ENCODE data around the gene MMP11. TPM values are rescaled to one million over a fixed set of nuclear protein-coding genes. Genes with fewer than 3 reads are reported as not detected.

Gene MMP11
- total and polyA plus RNA-seq, 2 of the 13 experiments (the other 11 are each of a cell fraction or from before 2014, with no cell fraction given), result 8.9 to 28.6 TPM

DNA sequence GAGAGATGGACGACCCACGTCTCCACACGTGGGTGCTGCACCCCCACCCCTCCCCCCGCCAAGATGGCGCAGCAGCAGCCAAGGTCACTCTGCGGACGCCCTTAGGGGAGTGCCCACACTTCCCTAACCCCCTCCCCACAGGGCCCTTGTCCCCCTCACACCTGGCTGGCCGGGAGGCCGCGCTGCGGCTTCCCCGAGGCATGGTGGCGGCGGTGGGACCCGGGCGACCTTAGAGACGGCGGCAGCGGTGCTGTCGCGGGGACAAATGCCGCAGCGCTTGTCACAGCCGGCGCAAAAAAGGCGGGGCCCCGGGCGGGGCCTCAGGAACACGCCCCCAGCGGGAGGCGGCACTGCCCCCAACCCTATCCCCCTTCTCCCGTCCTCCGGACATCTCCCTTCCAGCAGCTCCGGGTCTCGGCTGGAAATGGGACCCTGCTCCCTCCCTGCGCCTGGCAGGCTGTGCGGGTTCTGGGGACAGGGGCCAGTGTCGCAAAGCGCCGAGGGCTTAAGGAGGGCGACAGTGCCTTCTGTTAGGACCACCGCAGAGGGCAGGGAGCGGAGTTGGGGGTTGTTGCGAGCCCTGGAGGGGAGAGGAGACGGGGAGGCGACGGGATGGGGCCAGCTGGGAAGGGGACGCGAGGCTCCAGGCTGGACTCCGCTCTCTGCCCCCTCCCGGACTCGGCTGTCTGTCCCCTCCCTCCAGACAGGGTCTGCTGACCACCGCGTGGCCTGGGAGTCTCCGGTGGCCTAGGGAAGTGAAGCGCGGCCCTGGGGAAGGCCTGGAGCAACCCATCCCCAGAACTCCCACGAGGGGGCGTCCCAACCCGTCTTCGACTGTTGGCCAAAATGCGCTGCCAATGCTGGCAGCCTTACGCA lies 4.7 kb upstream of the MMP11 start, which contains the start of gene CHCHD10 (continued):
- TF ChIP-seq JUNB (CRISPR knock-in tag; IDR thresholded peaks at IDR 0.05; ENCODE audit: borderline replicate concordance) (no peak), ZNF564 (CRISPR knock-in tag; IDR thresholded peaks at IDR 0.05) (no peak; the same call in 1 of the 2 replicates), GZF1 (CRISPR knock-in tag; IDR thresholded peaks at IDR 0.05) (peak; percentile 73; the same call in 1 of the 2 replicates), XBP1 (CRISPR knock-in tag; IDR thresholded peaks at IDR 0.05) (0 out of 2 replicates have a peak, but pooled peaks have one; percentile 18), ZNF547 (CRISPR knock-in tag; IDR thresholded peaks at IDR 0.05) (peak; percentile 54; the same call in 1 of the 2 replicates), LBX2 (CRISPR knock-in tag; IDR thresholded peaks at IDR 0.05; ENCODE audit: borderline replicate concordance) (0 out of 2 replicates have a peak, but pooled peaks have one; percentile 31), ZBTB38 (CRISPR knock-in tag; IDR thresholded peaks at IDR 0.05) (peak; percentile 50; the same call in 1 of the 2 replicates), ARID5B (CRISPR knock-in tag; IDR thresholded peaks at IDR 0.05) (peak; percentile 5; the same call in 1 of the 2 replicates), ZFY (CRISPR knock-in tag; IDR thresholded peaks at IDR 0.05) (peak; percentile 95), SMYD3 (CRISPR knock-in tag; IDR thresholded peaks at IDR 0.05) (0 out of 2 replicates have a peak, but pooled peaks have one; percentile 57), MED8 (CRISPR knock-in tag; IDR thresholded peaks at IDR 0.05; ENCODE audit: insufficient replicate concordance) (no peak), ZNF83 (CRISPR knock-in tag; IDR thresholded peaks at IDR 0.05; ENCODE audit: borderline replicate concordance) (no peak), ZFP36L1 (CRISPR knock-in tag; IDR thresholded peaks at IDR 0.05) (peak; percentile 59; the same call in 1 of the 2 replicates), HNF4G (IDR thresholded peaks at IDR 0.05; ENCODE audit: borderline replicate concordance, low read depth, low read length) (no peak), HNF4G (CRISPR knock-in tag; IDR thresholded peaks at IDR 0.05; ENCODE audit: borderline replicate concordance, low read depth) (no peak), SAFB2 (CRISPR knock-in tag; IDR thresholded peaks at IDR 0.05; ENCODE audit: borderline replicate concordance, low read depth) (peak; percentile 66), SAP130 (CRISPR knock-in tag; IDR thresholded peaks at IDR 0.05; ENCODE audit: low read depth) (peak; percentile 65), ZNF569 (CRISPR knock-in tag; IDR thresholded peaks at IDR 0.05; ENCODE audit: borderline replicate concordance) (0 out of 2 replicates have a peak, but pooled peaks have one; percentile 70)
- TF ChIP-seq, protein P1, sequence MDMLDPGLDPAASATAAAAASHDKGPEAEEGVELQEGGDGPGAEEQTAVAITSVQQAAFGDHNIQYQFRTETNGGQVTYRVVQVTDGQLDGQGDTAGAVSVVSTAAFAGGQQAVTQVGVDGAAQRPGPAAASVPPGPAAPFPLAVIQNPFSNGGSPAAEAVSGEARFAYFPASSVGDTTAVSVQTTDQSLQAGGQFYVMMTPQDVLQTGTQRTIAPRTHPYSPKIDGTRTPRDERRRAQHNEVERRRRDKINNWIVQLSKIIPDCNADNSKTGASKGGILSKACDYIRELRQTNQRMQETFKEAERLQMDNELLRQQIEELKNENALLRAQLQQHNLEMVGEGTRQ (IDR thresholded peaks at IDR 0.05; ENCODE audit: low read depth, low read length), result no peak
- TF ChIP-seq, protein P1 (CRISPR knock-in tag; IDR thresholded peaks at IDR 0.05; ENCODE audit: borderline replicate concordance), result peak; percentile 41; the same call in 1 of the 2 replicates
- TF ChIP-seq, protein P2, sequence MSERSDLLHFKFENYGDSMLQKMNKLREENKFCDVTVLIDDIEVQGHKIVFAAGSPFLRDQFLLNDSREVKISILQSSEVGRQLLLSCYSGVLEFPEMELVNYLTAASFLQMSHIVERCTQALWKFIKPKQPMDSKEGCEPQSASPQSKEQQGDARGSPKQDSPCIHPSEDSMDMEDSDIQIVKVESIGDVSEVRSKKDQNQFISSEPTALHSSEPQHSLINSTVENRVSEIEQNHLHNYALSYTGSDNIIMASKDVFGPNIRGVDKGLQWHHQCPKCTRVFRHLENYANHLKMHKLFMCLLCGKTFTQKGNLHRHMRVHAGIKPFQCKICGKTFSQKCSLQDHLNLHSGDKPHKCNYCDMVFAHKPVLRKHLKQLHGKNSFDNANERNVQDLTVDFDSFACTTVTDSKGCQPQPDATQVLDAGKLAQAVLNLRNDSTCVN (CRISPR knock-in tag; IDR thresholded peaks at IDR 0.05; ENCODE audit: borderline replicate concordance), result no peak; the same call in 1 of the 2 replicates
